ENCODE data around the gene NDUFAF2.

GRCh38 chr5:61082516-61083280 is 137.7 kb downstream of the NDUFAF2 start:
- TF ChIP-seq, protein P1, sequence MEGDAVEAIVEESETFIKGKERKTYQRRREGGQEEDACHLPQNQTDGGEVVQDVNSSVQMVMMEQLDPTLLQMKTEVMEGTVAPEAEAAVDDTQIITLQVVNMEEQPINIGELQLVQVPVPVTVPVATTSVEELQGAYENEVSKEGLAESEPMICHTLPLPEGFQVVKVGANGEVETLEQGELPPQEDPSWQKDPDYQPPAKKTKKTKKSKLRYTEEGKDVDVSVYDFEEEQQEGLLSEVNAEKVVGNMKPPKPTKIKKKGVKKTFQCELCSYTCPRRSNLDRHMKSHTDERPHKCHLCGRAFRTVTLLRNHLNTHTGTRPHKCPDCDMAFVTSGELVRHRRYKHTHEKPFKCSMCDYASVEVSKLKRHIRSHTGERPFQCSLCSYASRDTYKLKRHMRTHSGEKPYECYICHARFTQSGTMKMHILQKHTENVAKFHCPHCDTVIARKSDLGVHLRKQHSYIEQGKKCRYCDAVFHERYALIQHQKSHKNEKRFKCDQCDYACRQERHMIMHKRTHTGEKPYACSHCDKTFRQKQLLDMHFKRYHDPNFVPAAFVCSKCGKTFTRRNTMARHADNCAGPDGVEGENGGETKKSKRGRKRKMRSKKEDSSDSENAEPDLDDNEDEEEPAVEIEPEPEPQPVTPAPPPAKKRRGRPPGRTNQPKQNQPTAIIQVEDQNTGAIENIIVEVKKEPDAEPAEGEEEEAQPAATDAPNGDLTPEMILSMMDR (IDR thresholded peaks at IDR 0.05): no peak
- no peak for TF ChIP-seq ZFX (IDR thresholded peaks at IDR 0.05; ENCODE audit: borderline replicate concordance)

All from 22Rv1 (cell line).